ENCODE data around the gene NR2F1-AS1.
"Not testable (repeated sequence)": the region's sequence is repeated elsewhere in the genome, so short reads cannot be mapped to it uniquely, and the experiment has no call there.

The NR2F1-AS1 gene

DNA sequence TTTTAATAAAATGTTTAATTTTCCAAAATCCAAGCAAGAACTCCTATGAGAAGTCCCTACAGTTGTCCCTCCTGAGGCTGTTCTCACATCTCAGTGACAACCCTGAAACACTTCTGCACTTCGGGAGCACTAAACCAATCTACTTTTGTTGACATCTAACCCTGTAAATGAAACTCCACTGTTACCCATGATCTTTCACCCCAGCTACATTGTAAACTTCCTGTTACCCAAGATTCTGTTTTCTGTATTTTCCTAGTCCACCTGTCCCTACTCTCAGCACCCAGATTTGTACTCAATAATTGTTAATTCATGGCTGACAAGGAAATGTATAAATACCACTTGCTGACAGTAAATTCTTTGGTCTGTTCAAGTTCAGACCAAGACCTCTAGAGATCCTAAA is 153.7 kb downstream of the NR2F1-AS1 start:
- DNase-seq (ENCODE audit: low read depth), result no peak

GRCh38 chr5:93425096-93425495 is 155.9 kb downstream of the NR2F1-AS1 start:
- no peak for DNase-seq (ENCODE audit: low read depth)

DNA sequence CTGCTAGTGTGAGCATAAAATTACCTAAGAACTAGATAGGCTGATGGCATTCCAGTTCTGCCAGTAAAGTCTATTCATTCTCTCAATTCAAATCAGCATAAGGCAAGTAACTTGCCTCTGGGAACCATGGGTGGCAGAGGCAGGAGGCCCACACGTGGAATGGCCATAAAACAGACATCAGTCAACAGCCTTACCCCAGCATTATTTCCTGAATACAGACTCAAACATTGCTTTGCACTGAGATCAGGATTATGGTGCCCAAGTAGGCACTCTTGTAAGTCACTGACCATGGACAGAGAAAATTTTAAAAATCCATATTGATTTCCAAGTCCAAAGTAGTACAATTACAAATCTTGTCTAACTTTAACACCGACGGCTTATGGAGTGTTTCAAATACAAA is 157.7 kb downstream of the NR2F1-AS1 start:
- no peak for DNase-seq (ENCODE audit: low read depth)

DNA sequence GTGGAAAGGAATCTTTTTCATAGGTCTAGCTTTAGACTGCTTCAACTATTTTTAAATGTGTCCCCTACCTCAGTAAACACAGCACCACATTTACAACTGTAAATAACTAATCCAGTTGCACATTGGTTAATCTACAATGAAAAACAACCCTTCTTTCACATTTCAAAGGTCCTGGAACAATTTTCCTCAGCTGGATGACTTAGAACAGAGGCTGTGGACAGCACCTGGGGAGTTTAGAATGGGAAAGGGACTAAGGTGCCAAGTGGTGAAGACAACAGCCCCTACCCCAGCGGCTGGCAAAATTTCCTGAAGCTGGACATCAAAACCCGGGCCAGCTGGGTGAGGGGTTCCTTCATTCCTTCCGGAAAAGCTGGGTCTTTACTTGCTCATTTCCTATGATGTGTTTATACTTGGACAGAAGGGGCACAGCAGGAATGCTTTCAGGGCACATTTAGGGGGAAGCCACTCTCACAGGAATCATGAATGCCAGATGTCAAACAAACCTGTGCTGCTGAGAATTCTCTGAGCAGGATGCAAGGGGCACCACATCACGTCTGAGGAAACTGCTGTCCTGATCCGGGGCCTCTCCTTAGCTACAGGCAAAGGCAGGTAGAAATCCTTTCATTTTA is 158.3 kb downstream of the NR2F1-AS1 start:
- no peak for DNase-seq (ENCODE audit: low read depth)

GRCh38 chr5:93421987-93422401 is 159.0 kb downstream of the NR2F1-AS1 start:
- no peak for DNase-seq (ENCODE audit: low read depth)

- DNase-seq (ENCODE audit: low read depth), result no peak
These were observed 159.6 kb downstream of the NR2F1-AS1 start for GRCh38 chr5:93421468-93421867.

GRCh38 chr5:93417490-93417889 is 163.5 kb downstream of the NR2F1-AS1 start:
- DNase-seq (ENCODE audit: low read depth), result no peak

- no peak for DNase-seq (ENCODE audit: low read depth)
These were observed 165.2 kb downstream of the NR2F1-AS1 start for GRCh38 chr5:93415819-93416218.

GRCh38 chr5:93411716-93412115 is 169.3 kb downstream of the NR2F1-AS1 start:
- DNase-seq (ENCODE audit: low read depth), result no peak

GRCh38 chr5:93409691-93410090 is 171.3 kb downstream of the NR2F1-AS1 start:
- no peak for DNase-seq (ENCODE audit: low read depth)

GRCh38 chr5:93407454-93407853 is 173.6 kb downstream of the NR2F1-AS1 start:
- DNase-seq (ENCODE audit: low read depth), result no peak

- DNase-seq (ENCODE audit: low read depth), result no peak
These were observed 174.0 kb downstream of the NR2F1-AS1 start for GRCh38 chr5:93406971-93407401.

DNA sequence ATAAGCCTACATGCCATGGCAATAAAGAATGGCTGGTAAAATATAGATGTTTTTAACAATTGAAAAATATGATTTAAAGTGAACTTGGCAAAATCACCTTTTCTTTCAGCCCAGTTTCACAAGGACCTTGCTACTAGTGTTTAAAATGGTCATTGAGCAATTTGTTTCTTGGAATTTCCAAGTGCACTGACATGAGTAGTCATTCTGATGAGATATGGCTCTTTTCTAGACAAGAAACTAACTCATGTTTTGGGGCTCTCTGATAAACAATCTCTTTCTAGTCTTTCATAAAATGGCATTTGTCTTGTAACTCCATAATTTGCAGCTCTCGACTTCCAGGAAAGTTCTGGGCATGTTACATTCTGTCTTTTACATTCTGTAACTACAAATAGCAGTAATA is 176.8 kb downstream of the NR2F1-AS1 start:
- DNase-seq (ENCODE audit: low read depth), result no peak

DNA sequence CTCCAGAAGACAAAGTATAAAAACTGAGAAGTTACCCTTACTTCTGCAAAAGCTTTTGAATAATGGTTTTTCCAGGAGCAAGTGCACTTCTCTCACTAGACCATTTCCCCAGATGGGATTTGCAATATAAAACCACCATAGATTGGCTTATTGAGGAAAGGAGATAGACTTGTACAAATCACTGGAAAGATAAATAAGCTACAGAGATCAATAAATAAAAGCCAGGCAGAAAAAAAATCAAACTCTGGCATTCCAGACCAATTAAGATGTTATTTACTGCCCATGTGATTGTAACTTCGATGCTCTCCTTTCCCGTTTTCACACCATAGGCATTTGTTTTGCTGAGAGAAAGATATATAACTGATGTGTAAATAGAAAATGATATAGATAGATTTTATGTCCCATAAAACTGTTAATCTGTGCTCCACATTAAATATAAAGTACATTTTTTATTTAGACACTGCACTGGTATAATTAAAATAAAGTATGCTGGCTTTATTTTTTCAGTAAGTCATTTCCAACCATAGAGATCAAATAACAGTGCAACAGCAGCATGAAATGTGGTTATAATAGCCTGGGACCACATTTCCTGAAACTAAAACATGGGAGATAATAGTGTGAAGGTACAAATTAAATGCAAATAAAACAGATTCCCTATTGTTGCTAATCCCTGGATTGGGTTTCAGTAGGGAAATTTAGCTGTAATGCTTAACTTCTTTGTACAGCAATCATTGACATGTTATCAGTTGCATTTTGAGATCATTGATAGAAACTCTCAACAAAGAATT is 177.7 kb downstream of the NR2F1-AS1 start:
- DNase-seq (ENCODE audit: low read depth), result no peak

DNA sequence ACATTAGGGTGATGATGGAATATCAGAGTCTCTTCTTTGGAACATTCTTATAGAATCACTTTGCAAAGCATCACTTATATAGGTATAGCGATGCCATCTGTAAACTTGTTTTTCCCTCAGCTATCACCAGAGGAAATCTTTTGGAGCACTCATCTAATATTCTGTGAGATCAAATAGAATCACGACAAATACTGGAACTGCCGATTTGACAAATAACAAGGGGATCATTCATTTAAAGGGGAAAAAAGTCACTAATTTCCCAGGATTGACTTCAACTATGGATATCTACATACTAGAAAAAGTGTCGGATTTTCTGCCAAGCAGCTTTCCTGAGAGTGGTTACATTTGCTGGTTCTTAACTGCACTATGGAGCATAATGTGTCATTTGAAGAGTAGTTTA is 178.6 kb downstream of the NR2F1-AS1 start:
- DNase-seq (ENCODE audit: low read depth), result no peak

- no peak for DNase-seq (ENCODE audit: low read depth)
These were observed 179.3 kb downstream of the NR2F1-AS1 start for GRCh38 chr5:93401634-93402213.

DNA sequence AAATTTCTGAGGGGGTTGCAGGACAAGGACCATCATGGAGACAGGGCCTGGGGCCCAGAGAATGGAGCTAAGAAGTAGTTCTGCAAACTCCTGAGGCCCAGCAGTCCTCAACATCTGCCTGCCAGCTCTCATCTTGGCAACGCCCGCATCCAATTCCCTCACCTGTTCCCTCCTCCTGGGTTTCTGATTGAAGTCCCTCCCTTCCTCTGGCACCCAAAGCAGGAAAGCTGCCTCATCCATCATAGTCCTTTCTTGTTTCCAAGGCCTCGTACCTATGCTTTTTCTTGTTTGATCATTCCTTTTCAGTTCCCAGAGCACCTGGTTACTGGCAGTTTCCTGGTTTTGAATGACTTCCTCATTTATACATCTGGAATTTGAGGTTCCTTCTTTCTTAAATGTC is 181.3 kb downstream of the NR2F1-AS1 start:
- DNase-seq (ENCODE audit: low read depth), result no peak

GRCh38 chr5:93395971-93396379 is 185.0 kb downstream of the NR2F1-AS1 start:
- no peak for DNase-seq (ENCODE audit: low read depth)

DNA sequence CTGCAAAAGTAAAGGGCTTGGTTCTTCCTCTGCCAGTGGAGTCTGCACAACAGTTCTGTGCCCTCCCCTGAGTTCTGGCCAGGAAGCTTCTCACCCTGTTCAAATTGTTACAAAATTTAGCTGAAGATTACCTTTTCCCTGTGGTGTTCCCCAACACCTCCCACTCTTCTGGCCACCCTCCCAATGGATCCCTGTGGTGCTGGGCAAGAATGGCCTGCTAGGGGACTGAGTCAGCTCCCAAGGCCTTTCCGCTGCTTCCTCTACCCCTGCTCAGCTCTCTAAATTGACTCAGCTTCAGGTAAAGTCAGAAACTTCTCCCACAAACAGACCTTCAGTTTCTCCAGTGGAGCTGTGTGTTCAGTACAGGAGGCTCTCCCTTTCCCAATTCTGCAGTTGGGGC is 186.0 kb downstream of the NR2F1-AS1 start:
- no peak for DNase-seq (ENCODE audit: low read depth)

GRCh38 chr5:93394301-93394700 is 186.7 kb downstream of the NR2F1-AS1 start:
- DNase-seq (ENCODE audit: low read depth), result no peak

DNA sequence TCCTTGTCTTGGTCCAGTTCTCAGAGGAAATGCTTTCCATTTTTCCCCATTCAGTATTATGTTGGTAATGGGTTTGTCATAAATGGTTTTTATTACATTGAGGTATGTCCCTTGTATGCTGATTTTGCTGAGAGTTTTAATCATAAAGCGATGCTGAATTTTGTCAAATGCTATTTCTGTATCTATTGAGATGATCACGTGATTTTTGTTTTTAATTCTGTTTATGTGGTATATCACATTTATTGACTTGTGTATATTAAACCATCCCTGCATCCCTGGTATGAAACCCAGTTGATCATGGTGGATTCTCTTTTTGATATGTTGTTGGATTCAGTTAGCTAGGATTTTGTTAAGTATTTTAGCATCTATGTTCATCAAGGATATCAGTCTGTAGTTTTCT is 189.8 kb downstream of the NR2F1-AS1 start:
- not testable (repeated sequence) for DNase-seq (ENCODE audit: low read depth)

- DNase-seq (ENCODE audit: low read depth), result no peak
These were observed 195.4 kb downstream of the NR2F1-AS1 start for GRCh38 chr5:93385655-93386054.

GRCh38 chr5:93384995-93385394 is 196.0 kb downstream of the NR2F1-AS1 start:
- DNase-seq (ENCODE audit: low read depth), result no peak
